ENCODE results near the gene CRHR2.

DNA sequence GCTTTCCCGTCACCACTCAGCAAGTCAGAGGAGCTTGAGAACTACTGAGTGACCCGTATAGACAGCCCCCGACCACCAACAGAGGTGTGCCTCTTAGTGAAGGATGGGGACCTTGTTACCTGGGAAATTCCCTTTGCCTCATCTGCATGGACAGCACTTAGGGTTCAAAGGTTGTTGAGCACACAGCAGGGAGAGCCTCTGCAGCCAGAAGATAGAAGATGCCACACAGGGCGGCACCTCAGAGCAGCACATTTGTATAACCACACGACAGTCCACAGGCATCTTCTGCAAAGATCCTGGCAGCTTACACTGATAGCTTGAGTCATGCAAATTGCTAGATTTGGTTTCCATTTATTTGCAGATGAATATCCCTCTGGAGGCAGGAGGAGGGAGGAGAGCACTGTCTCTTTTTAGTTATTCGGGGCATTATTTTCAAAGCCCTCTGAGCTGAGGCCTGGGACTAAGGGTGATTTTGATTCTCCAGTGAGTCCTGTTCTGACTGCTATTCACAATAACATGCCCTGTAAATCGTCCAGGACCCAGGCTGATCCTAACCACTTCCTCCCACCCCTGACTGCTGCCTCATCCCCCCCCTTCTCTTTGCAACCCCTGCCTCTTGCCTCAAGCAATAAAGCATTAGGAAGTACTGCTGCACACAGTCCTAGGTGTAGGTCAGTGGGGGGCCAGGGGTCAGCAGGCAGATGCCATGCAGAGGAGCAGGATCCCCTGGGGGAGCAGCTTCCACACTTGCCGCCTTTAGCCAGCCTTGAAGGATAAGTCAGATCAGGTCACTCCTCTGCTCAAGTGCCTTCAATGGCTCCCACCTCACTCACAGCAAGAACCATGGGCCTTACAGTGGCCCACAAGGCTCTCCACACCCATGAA is 45.0 kb upstream of the CRHR2 start:
- TF ChIP-seq, protein P1, sequence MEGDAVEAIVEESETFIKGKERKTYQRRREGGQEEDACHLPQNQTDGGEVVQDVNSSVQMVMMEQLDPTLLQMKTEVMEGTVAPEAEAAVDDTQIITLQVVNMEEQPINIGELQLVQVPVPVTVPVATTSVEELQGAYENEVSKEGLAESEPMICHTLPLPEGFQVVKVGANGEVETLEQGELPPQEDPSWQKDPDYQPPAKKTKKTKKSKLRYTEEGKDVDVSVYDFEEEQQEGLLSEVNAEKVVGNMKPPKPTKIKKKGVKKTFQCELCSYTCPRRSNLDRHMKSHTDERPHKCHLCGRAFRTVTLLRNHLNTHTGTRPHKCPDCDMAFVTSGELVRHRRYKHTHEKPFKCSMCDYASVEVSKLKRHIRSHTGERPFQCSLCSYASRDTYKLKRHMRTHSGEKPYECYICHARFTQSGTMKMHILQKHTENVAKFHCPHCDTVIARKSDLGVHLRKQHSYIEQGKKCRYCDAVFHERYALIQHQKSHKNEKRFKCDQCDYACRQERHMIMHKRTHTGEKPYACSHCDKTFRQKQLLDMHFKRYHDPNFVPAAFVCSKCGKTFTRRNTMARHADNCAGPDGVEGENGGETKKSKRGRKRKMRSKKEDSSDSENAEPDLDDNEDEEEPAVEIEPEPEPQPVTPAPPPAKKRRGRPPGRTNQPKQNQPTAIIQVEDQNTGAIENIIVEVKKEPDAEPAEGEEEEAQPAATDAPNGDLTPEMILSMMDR (IDR thresholded peaks at IDR 0.05; ENCODE audit: insufficient read depth, low read length) = no peak
- TF ChIP-seq, protein P2, sequence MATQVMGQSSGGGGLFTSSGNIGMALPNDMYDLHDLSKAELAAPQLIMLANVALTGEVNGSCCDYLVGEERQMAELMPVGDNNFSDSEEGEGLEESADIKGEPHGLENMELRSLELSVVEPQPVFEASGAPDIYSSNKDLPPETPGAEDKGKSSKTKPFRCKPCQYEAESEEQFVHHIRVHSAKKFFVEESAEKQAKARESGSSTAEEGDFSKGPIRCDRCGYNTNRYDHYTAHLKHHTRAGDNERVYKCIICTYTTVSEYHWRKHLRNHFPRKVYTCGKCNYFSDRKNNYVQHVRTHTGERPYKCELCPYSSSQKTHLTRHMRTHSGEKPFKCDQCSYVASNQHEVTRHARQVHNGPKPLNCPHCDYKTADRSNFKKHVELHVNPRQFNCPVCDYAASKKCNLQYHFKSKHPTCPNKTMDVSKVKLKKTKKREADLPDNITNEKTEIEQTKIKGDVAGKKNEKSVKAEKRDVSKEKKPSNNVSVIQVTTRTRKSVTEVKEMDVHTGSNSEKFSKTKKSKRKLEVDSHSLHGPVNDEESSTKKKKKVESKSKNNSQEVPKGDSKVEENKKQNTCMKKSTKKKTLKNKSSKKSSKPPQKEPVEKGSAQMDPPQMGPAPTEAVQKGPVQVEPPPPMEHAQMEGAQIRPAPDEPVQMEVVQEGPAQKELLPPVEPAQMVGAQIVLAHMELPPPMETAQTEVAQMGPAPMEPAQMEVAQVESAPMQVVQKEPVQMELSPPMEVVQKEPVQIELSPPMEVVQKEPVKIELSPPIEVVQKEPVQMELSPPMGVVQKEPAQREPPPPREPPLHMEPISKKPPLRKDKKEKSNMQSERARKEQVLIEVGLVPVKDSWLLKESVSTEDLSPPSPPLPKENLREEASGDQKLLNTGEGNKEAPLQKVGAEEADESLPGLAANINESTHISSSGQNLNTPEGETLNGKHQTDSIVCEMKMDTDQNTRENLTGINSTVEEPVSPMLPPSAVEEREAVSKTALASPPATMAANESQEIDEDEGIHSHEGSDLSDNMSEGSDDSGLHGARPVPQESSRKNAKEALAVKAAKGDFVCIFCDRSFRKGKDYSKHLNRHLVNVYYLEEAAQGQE (IDR thresholded peaks at IDR 0.05; ENCODE audit: insufficient replicate concordance, low read depth) = no peak
- TF ChIP-seq SPI1 (IDR thresholded peaks at IDR 0.05; ENCODE audit: borderline replicate concordance, low read depth) = peak; percentile 82
- TF ChIP-seq GABPA (IDR thresholded peaks at IDR 0.05; ENCODE audit: low read depth) = no peak

Data from HL-60 (cell line).